Upper lobe of left lung (tissue), 6 donors: Measurements from ENCODE around the gene SVEP1. TPM values are rescaled to one million over a fixed set of nuclear protein-coding genes. Genes with fewer than 3 reads are reported as not detected.

ENCODE experiments used
- ATAC-seq, 2 donors: fragments of 200-7000 bp; cut with Tn5 transposase; one replicate each; pipeline ENCODE4 v1.9.1; 2022; ENCODE audit warnings: mild to moderate bottlenecking in 2 of 2, moderate library complexity in 2 of 2; ENCODE audit not compliant: low FRiP score in 2 of 2
- DNase-seq, 2 donors: peaks; one replicate each; pipeline ENCODE4 v3.0.0-alpha.2; 2019 to 2020
- H3K27ac ChIP-seq, 4 donors: fragments of 200-600 bp; sonication (generic); one replicate each; pipeline ENCODE4 v1.5.1; 2016 to 2019
- H3K27me3 ChIP-seq, 4 donors: fragments of 200-600 bp; sonication (generic); one replicate each; pipeline ENCODE4 v1.5.1; 2017 to 2019
- H3K36me3 ChIP-seq, 4 donors: fragments of 200-600 bp; sonication (generic); one replicate each; pipeline ENCODE4 v1.5.1; 2016 to 2019
- H3K4me1 ChIP-seq, 4 donors: fragments of 200-600 bp; sonication (generic); one replicate each; pipeline ENCODE4 v1.5.1; 2018 to 2019
- H3K4me3 ChIP-seq, 4 donors: fragments of 200-600 bp; sonication (generic); one replicate each; pipeline ENCODE4 v1.5.1; 2017 to 2019; ENCODE audit warnings: mild to moderate bottlenecking in 2 of 4, moderate library complexity in 1 of 4
- H3K9me3 ChIP-seq, 4 donors: fragments of 200-600 bp; sonication (generic); one replicate each; pipeline ENCODE4 v1.5.1; 2018 to 2019
- EP300 ChIP-seq, 4 donors: sonication (generic); formaldehyde crosslinking; IDR thresholded peaks; one replicate each; pipeline ENCODE4 v1.5.1; 2017; ENCODE audit warnings: antibody characterized with exemption in 4 of 4, control low read depth in 2 of 4
- POLR2A ChIP-seq, 4 donors: fragments of 450-650 bp; IDR thresholded peaks; one replicate each; pipeline ENCODE4 v1.5.1; 2016 to 2017; ENCODE audit warnings: antibody characterized with exemption in 4 of 4, mild to moderate bottlenecking in 2 of 4
- POLR2AphosphoS5 ChIP-seq, 2 donors: sonication (generic); formaldehyde crosslinking; IDR thresholded peaks; one replicate each; pipeline ENCODE4 v1.5.1; 2017; ENCODE audit warnings: antibody characterized with exemption in 2 of 2
- whole genome bisulfite sequencing, 2 donors: methylation state at CpG; one replicate each; pipeline ENCODE4 v1.1.5; 2017 to 2018; 5-methylcytosine and 5-hydroxymethylcytosine counted together
- total RNA-seq, 6 donors: library from RNA; depleted of rRNA in 4 of 6; stranded (reverse); fragments of >200 nt in 4 of 6; gene quantifications; one replicate each; pipeline versions ENCODE4 v1.1.0 to v1.2.1, GENCODE V29; 2016 to 2021
- TF ChIP-seq, protein P1 (sequence below), 6 experiments: fragments of 450-650 bp in 4 of 6; fragments of 200-600 bp in 2 of 6; sonication (generic) in 2 of 6; IDR thresholded peaks; one replicate each; pipeline ENCODE4 v1.5.1; 2016 to 2019; ENCODE audit warnings: antibody characterized with exemption in 6 of 6
- donor health status: DM: no; HTN: no; CAD: no; lungs with moderate emphysema.
- donor health status: DM: no; HTN: yes; CAD: no; lungs with severe emphysema.

Gene SVEP1
- total RNA-seq, 6 donors from 2014 or later: 25.4 to 54.5 (median 33.0) TPM

DNA sequence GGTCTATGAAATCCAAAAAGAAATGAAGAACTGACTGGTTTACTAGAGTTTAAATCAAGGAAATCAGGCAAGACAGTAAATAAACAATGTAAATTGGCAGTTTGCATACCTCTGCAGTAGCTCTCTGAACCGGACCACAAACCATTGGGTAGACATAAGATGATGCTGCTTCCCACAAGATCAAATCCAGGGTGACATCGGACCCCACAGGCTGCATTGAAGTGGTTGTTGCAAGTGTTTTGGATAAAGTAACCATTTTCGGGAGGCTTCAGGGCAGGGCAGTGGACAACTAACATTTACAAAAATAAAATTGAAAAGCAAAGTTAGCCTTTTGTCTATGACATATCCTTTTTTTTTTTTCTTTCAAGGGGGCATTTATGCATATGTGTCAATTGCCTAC is 66.7 kb downstream of the SVEP1 start:
- 77 to 81% methylated on average over 3 of the region's 3 CpGs for WGBS, 2 donors
- DNase-seq (no peak), ATAC-seq (no peak)
- Histone ChIP-seq H3K4me3 (no peak overlapping the region), H3K4me1 (no peaks in the 10 kb centered on the region), H3K9me3 (no peaks in the 10 kb centered on the region), H3K36me3 (no peaks in the 10 kb centered on the region), H3K27me3 (no peaks in the 10 kb centered on the region), H3K27ac (no peak overlapping the region)
- TF ChIP-seq, protein P1, sequence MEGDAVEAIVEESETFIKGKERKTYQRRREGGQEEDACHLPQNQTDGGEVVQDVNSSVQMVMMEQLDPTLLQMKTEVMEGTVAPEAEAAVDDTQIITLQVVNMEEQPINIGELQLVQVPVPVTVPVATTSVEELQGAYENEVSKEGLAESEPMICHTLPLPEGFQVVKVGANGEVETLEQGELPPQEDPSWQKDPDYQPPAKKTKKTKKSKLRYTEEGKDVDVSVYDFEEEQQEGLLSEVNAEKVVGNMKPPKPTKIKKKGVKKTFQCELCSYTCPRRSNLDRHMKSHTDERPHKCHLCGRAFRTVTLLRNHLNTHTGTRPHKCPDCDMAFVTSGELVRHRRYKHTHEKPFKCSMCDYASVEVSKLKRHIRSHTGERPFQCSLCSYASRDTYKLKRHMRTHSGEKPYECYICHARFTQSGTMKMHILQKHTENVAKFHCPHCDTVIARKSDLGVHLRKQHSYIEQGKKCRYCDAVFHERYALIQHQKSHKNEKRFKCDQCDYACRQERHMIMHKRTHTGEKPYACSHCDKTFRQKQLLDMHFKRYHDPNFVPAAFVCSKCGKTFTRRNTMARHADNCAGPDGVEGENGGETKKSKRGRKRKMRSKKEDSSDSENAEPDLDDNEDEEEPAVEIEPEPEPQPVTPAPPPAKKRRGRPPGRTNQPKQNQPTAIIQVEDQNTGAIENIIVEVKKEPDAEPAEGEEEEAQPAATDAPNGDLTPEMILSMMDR (IDR thresholded peaks at IDR 0.05): no peak
- TF ChIP-seq POLR2AphosphoS5 (IDR thresholded peaks at IDR 0.05) (no peak), EP300 (IDR thresholded peaks at IDR 0.05) (no peak), POLR2A (IDR thresholded peaks at IDR 0.05) (no peak)

DNA sequence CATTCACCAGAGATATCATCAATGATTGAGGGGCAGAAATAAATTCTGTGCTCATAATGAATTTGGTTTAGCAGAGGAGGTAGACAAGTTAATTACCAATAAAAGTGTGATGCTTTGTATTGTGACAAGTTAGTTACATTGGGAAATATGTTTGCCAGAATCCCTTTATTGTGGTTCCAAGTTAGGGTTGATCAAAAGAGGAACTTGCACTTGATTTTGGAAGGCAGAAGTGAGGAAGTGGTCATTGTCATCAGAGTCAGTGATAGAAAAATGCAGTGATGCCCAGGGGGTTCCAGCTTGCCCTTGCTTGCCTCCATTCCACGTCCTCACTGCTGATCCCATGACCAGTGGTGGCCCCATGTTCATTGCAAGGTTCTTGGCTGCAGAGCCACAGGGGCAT is 69.7 kb downstream of the SVEP1 start:
- WGBS, 2 donors: 50 to 73% methylated on average over 1 of the region's 1 CpG
- ATAC-seq: no peak

DNA sequence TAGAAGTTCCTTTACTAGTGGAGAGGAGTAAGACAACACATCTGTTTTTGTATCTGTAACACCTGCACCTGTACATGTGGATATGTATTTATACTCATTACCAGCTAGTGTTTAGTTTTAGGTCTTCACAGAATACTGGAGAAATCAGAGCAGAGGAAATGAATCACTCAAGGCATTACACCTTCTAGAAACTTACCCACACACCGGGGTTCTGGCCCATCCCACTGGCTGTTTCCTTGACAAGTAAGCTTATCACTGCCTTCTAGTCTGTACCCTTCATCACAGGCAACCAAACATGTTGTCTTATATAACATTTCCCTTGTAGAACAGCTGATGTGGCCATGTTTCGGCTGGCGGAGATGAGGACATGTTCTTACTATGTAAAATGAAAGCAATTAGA is 76.7 kb downstream of the SVEP1 start:
- H3K36me3 ChIP-seq: no peaks in the 10 kb centered on the region
- H3K4me3 ChIP-seq: no peak overlapping the region
- no peak overlapping the region for H3K27ac ChIP-seq
- DNase-seq: no peak
- no peaks in the 10 kb centered on the region for H3K4me1 ChIP-seq
- 84 to 86% methylated on average over 3 of the region's 3 CpGs for WGBS, 2 donors
- ATAC-seq: no peak
- TF ChIP-seq, protein P1 (IDR thresholded peaks at IDR 0.05): no peak
- TF ChIP-seq POLR2A (IDR thresholded peaks at IDR 0.05) (no peak), EP300 (IDR thresholded peaks at IDR 0.05) (no peak), POLR2AphosphoS5 (IDR thresholded peaks at IDR 0.05) (no peak)
- H3K9me3 ChIP-seq: no peaks in the 10 kb centered on the region
- H3K27me3 ChIP-seq: no peaks in the 10 kb centered on the region

More for the DNA sequence above, 69.7 kb downstream of the SVEP1 start:
- no peaks in the 10 kb centered on the region for H3K27me3 ChIP-seq
- no peaks in the 10 kb centered on the region for H3K4me1 ChIP-seq
- no peak overlapping the region for H3K27ac ChIP-seq
- no peak for TF ChIP-seq POLR2AphosphoS5 (IDR thresholded peaks at IDR 0.05)
- TF ChIP-seq POLR2A (IDR thresholded peaks at IDR 0.05): no peak
- no peak for TF ChIP-seq EP300 (IDR thresholded peaks at IDR 0.05)
- TF ChIP-seq, protein P1 (IDR thresholded peaks at IDR 0.05): no peak
- H3K36me3 ChIP-seq: no peaks in the 10 kb centered on the region
- no peaks in the 10 kb centered on the region for H3K9me3 ChIP-seq
- no peak overlapping the region for H3K4me3 ChIP-seq
- no peak for DNase-seq

DNA sequence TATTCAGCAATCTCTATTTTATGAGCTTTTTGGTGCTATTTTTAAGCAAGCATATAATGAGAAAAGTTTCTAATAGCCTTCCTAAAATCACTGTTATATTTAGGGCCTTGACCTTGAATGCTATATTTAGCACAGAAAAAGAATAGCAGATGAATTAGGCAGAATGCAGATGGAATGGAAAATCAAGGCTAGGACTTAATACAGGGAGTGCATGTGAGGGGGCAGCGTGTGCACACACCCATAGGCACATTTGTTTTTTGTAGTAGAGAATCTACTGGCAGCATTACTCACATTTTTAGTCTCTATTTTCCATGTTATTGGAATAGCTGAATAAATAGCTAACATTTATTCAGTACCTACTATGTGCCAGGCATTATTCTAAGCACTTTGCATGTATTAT is 79.9 kb downstream of the SVEP1 start:
- H3K36me3 ChIP-seq: no peaks in the 10 kb centered on the region
- no peaks in the 10 kb centered on the region for H3K27me3 ChIP-seq
- ATAC-seq: no peak
- WGBS, 2 donors: 87 to 88% methylated on average over 1 of the region's 1 CpG
- H3K9me3 ChIP-seq: no peaks in the 10 kb centered on the region
- H3K4me1 ChIP-seq: no peaks in the 10 kb centered on the region
- DNase-seq: no peak
- H3K27ac ChIP-seq: no peak overlapping the region
- H3K4me3 ChIP-seq: no peak overlapping the region
- no peak for TF ChIP-seq POLR2AphosphoS5 (IDR thresholded peaks at IDR 0.05)
- TF ChIP-seq, protein P1 (IDR thresholded peaks at IDR 0.05): no peak
- TF ChIP-seq POLR2A (IDR thresholded peaks at IDR 0.05): no peak
- no peak for TF ChIP-seq EP300 (IDR thresholded peaks at IDR 0.05)

DNA sequence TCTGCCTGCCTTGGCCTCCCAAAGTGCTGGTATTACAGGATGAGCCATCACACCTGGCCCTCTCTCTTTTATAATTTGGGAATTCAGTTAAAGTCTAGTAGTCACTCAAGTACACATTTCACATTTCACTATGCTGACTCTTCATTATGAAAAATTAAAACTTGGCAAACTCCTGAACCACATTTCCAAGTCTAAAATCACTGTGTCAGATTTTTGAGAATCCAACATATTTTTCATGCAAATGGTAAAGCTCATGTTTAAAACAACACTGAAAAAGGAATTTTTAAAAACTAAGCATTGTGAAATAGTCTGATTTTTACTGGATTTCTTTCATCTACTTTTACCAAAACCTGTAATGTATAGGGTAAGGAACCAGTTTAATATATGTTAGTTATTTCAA is 92.3 kb downstream of the SVEP1 start:
- TF ChIP-seq EP300 (IDR thresholded peaks at IDR 0.05) (no peak), POLR2AphosphoS5 (IDR thresholded peaks at IDR 0.05) (no peak), POLR2A (IDR thresholded peaks at IDR 0.05) (no peak)
- TF ChIP-seq, protein P1 (IDR thresholded peaks at IDR 0.05): no peak
- no peak for ATAC-seq
- no peak overlapping the region for H3K27ac ChIP-seq
- peaks cover 0 to 4% (median 0%) of the 10 kb centered on the region in 4 donors for H3K36me3 ChIP-seq
- H3K27me3 ChIP-seq: no peaks in the 10 kb centered on the region
- no peak for DNase-seq
- no peaks in the 10 kb centered on the region for H3K4me1 ChIP-seq
- no peaks in the 10 kb centered on the region for H3K9me3 ChIP-seq
- no peak overlapping the region for H3K4me3 ChIP-seq
